ENCODE measurements around the gene ITGB4.
"Not testable (repeated sequence)": the region's sequence is repeated elsewhere in the genome, so short reads cannot be mapped to it uniquely, and the experiment has no call there.

Gene ITGB4

DNA sequence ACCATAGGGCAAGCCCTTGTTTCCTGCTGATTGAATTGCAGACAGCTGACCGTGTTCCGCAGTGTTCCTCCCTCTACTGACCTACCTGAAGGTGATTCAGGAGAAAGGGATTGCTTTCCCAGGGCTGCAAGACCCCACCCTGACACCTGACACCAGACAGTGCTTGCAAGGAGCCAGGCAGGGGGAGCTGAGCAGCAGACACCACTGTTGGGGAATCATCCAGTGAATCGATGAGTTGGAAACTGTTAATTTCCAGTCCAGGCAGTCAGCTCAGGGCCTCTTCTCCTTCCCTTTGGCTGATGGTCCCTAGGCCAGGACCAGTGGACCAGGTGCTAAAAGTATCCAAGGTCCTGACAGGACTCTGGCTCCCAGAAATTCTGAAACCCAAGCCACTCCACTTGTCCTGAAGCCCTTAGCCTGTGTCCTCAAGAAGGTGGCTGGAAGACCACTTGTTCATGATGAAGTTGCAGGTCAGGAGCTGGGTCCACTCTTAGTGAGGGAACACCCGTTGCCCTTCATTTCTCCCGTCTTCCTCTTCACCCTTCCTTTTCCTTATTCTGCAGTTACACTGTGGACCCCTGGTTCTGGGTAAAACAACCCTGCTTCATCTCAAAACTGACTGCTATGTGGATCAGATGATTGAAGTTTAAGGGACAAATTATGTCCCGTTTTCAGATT, 53.9 kb downstream of the ITGB4 start:
- TF ChIP-seq, protein P1, sequence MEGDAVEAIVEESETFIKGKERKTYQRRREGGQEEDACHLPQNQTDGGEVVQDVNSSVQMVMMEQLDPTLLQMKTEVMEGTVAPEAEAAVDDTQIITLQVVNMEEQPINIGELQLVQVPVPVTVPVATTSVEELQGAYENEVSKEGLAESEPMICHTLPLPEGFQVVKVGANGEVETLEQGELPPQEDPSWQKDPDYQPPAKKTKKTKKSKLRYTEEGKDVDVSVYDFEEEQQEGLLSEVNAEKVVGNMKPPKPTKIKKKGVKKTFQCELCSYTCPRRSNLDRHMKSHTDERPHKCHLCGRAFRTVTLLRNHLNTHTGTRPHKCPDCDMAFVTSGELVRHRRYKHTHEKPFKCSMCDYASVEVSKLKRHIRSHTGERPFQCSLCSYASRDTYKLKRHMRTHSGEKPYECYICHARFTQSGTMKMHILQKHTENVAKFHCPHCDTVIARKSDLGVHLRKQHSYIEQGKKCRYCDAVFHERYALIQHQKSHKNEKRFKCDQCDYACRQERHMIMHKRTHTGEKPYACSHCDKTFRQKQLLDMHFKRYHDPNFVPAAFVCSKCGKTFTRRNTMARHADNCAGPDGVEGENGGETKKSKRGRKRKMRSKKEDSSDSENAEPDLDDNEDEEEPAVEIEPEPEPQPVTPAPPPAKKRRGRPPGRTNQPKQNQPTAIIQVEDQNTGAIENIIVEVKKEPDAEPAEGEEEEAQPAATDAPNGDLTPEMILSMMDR (IDR thresholded peaks at IDR 0.05; ENCODE audit: borderline replicate concordance, extremely low read depth, low read length, poor library complexity, severe bottlenecking): peak; percentile 0
- no peak for TF ChIP-seq EZH2 (IDR thresholded peaks at IDR 0.05; ENCODE audit: borderline replicate concordance, low read depth, low read length, severe bottlenecking)
- H3K79me2 ChIP-seq (ENCODE audit: insufficient read depth, low read length): peaks cover 31% of the 10 kb centered on the region
- peaks cover 44% of the 10 kb centered on the region for H3K36me3 ChIP-seq (ENCODE audit: insufficient read depth, low read length)
- peaks cover 42% of the 10 kb centered on the region for H4K20me1 ChIP-seq (ENCODE audit: insufficient read depth, low read length)
- H3K9me3 ChIP-seq (ENCODE audit: insufficient read depth, low read length, severe bottlenecking): no peaks in the 10 kb centered on the region
- H3K4me3 ChIP-seq (ENCODE audit: low read depth in 1 of 2, low read length in 2 of 2): no peak overlapping the region
- H3K27me3 ChIP-seq (ENCODE audit: insufficient read depth, low read length, poor library complexity): no peaks in the 10 kb centered on the region
- no peak overlapping the region for H3K9ac ChIP-seq (ENCODE audit: low read depth, low read length)
- no peak overlapping the region for H3K4me2 ChIP-seq (ENCODE audit: insufficient read depth, low read length)
- peaks cover 19% of the 10 kb centered on the region for H3K4me1 ChIP-seq (ENCODE audit: insufficient read depth, low read length)
- ATAC-seq (ENCODE audit: insufficient read depth, low read depth): no peak
- 0 out of 2 replicates have a peak overlapping the region, but pooled peaks have one; percentile 0 for H3K27ac ChIP-seq (ENCODE audit: low read length)
- no peak overlapping the region for H2AFZ ChIP-seq (ENCODE audit: low read depth, low read length)
- no peak for DNase-seq

DNA sequence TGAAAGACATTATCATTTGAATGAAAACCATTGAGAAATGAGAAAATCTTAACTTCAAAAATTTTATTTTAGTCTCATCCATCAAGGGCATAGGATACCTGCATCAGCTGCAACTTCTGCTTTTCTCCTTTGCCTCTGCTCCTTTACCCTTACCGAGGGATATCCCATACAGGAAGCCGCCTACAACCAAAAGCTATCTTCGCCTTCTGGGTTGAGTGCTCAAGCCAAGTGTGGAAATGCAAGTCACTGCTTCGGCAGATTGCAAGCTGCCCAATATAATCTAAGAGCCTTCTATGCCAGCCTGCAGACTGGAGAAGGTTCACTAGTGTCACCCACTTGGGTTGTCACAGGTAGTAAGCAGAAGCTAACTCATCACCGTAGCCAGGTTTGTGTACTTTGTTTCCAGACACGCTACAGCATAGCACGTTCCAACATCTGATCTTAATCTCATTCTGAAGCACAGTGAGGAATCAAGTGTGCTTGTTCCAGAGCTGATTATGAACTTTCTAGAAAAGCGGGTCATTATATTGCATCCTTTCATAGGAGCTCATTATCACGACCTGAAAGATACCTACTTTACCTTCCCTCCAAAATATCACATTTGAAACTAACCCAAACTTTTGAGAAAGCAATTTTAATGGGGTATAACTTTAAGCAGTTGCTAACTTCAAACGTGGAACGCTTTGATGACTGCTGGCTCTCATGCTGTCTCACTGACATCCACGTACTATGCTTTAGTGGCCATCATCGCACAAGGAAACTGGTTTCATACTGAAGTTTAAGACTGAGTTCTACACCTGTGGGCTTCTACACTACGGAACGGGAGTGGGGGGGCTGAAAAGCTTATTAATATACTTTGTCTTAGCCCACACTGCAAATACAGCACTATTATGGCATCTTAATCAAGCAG, 55.4 kb downstream of the ITGB4 start:
- no peaks in the 10 kb centered on the region for H3K27me3 ChIP-seq (ENCODE audit: insufficient read depth, low read length, poor library complexity)
- peak overlapping the region; percentile 12; the same call in 1 of the 2 replicates for H3K27ac ChIP-seq (ENCODE audit: low read length)
- peaks cover 31% of the 10 kb centered on the region for H3K79me2 ChIP-seq (ENCODE audit: insufficient read depth, low read length)
- H3K4me2 ChIP-seq (ENCODE audit: insufficient read depth, low read length): peak overlapping the region; percentile 77
- H3K36me3 ChIP-seq (ENCODE audit: insufficient read depth, low read length): peaks cover 44% of the 10 kb centered on the region
- H3K4me3 ChIP-seq (ENCODE audit: low read depth in 1 of 2, low read length in 2 of 2): peak overlapping the region in 1 of 2 experiments; percentile 22; a peak in 1 of 4 replicates
- TF ChIP-seq, protein P1 (IDR thresholded peaks at IDR 0.05; ENCODE audit: borderline replicate concordance, extremely low read depth, low read length, poor library complexity, severe bottlenecking): no peak
- no peak for TF ChIP-seq EZH2 (IDR thresholded peaks at IDR 0.05; ENCODE audit: borderline replicate concordance, low read depth, low read length, severe bottlenecking)
- H3K9ac ChIP-seq (ENCODE audit: low read depth, low read length): 0 out of 2 replicates have a peak overlapping the region, but pooled peaks have one; percentile 94
- DNase-seq (no peak), ATAC-seq (ENCODE audit: insufficient read depth, low read depth) (no peak)
- peaks cover 27% of the 10 kb centered on the region for H3K4me1 ChIP-seq (ENCODE audit: insufficient read depth, low read length)
- no peaks in the 10 kb centered on the region for H3K9me3 ChIP-seq (ENCODE audit: insufficient read depth, low read length, severe bottlenecking)
- peaks cover 42% of the 10 kb centered on the region for H4K20me1 ChIP-seq (ENCODE audit: insufficient read depth, low read length)
- no peak overlapping the region for H2AFZ ChIP-seq (ENCODE audit: low read depth, low read length)

DNA sequence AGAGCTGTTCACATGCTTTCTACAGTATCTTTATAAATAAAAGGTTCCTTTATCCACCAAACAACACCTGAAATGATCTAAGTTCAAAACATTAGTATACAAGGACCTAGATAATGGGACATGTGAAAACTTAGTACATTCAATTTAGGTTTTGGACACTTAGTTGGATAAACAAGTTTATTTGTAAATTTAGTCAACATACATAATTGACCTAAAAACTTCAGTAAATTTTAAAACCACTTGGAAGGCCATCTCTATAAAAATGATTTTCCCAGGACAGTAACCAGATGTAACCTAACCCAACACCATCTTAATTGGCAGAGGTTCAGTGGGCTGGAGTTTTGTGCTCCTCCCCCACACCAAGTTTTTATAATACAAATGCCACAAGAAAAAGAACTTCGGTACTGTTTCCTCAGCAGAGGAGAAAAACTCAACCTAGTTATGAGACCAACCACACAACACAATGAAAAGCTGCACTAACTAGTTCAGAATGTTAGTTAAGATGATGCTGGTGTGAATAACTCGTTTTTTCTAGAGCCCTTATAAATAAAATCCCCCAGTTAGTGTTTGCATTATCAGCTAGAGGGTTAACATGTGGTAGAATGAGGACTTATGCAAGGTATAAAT, 56.1 kb downstream of the ITGB4 start:
- Histone ChIP-seq H3K27me3 (ENCODE audit: insufficient read depth, low read length, poor library complexity) (no peaks in the 10 kb centered on the region), H4K20me1 (ENCODE audit: insufficient read depth, low read length) (peaks cover 42% of the 10 kb centered on the region), H3K4me3 (ENCODE audit: low read depth in 1 of 2, low read length in 2 of 2) (peak overlapping the region; percentile 68 to 84; a peak in 2 of 4 replicates), H3K9ac (ENCODE audit: low read depth, low read length) (peak overlapping the region; percentile 94), H3K9me3 (ENCODE audit: insufficient read depth, low read length, severe bottlenecking) (no peaks in the 10 kb centered on the region), H3K36me3 (ENCODE audit: insufficient read depth, low read length) (peaks cover 44% of the 10 kb centered on the region), H3K4me2 (ENCODE audit: insufficient read depth, low read length) (peak overlapping the region; percentile 77), H3K27ac (ENCODE audit: low read length) (no peak overlapping the region; the same call in 1 of the 2 replicates), H2AFZ (ENCODE audit: low read depth, low read length) (no peak overlapping the region), H3K79me2 (ENCODE audit: insufficient read depth, low read length) (peaks cover 31% of the 10 kb centered on the region), H3K4me1 (ENCODE audit: insufficient read depth, low read length) (peaks cover 29% of the 10 kb centered on the region)
- DNase-seq (no peak), ATAC-seq (ENCODE audit: insufficient read depth, low read depth) (no peak)
- no peak for TF ChIP-seq EZH2 (IDR thresholded peaks at IDR 0.05; ENCODE audit: borderline replicate concordance, low read depth, low read length, severe bottlenecking)
- TF ChIP-seq, protein P1 (IDR thresholded peaks at IDR 0.05; ENCODE audit: borderline replicate concordance, extremely low read depth, low read length, poor library complexity, severe bottlenecking): no peak

DNA sequence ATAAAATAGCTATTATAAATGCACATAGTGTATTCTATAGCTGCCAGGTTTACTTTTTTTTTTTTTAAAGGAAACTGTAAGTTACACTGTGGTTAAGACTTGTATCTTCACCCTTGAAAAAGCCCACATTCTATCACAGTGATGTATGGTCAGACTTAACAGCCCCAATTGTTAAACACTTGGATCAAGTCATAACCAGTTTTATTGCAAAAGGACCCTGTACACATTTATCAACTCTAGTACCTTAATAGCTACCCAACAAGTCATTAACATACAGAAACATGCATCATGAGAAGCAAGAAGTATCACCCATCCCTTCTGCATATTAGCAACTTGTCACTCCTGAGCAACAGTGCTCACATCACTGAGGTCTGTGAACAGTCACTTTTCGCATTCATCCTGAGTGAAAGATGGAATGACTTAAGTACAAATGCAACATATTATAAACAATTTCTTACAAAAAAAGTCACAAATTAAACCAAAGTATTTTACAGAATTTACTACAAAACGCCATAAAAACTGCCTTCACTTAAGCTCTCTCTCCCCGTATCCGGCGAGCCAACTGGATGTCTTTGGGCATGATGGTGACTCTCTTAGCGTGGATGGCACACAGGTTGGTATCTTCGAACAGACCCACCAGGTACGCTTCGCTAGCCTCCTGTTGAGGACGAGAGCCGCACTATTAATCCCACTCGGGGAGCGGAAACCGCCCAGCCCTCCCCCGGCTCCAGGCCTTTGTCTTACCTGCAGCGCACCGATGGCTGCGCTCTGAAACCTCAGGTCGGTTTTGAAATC, 57.0 kb downstream of the ITGB4 start:
- H3K27ac ChIP-seq (ENCODE audit: low read length): peak overlapping the region; percentile 90
- DNase-seq; H2AFZ ChIP-seq (ENCODE audit: low read depth, low read length); H3K27me3 ChIP-seq (ENCODE audit: insufficient read depth, low read length, poor library complexity); H3K9me3 ChIP-seq (ENCODE audit: insufficient read depth, low read length, severe bottlenecking); ATAC-seq (ENCODE audit: insufficient read depth, low read depth): not testable (repeated sequence)
- H4K20me1 ChIP-seq (ENCODE audit: insufficient read depth, low read length): peaks cover 42% of the 10 kb centered on the region
- peaks cover 31% of the 10 kb centered on the region for H3K79me2 ChIP-seq (ENCODE audit: insufficient read depth, low read length)
- H3K4me3 ChIP-seq (ENCODE audit: low read depth in 1 of 2, low read length in 2 of 2): peak overlapping the region; percentile 68 to 84
- H3K4me2 ChIP-seq (ENCODE audit: insufficient read depth, low read length): peak overlapping the region; percentile 77
- H3K9ac ChIP-seq (ENCODE audit: low read depth, low read length): peak overlapping the region; percentile 94
- H3K4me1 ChIP-seq (ENCODE audit: insufficient read depth, low read length): peaks cover 38% of the 10 kb centered on the region
- peaks cover 44% of the 10 kb centered on the region for H3K36me3 ChIP-seq (ENCODE audit: insufficient read depth, low read length)
